GM19193 (cell line): ENCODE measurements around the gene GPATCH8.

Experiments used
- POLR2A ChIP-seq: IDR thresholded peaks from 4 replicates; pipeline ENCODE4 v1.6.1; 2011; ENCODE audit not compliant: insufficient read depth, insufficient read length; ENCODE audit errors: extremely low read depth

Gene GPATCH8

GRCh38 chr17:44503147-44504029, at the start of gene GPATCH8:
Gene GPATCH8, minus strand, starts transcription at chr17:44503406. Its CDS starts 36 bp downstream, at chr17:44503370.
- TF ChIP-seq POLR2A = peak; percentile 69

- no peak for TF ChIP-seq POLR2A
Observed at GRCh38 chr17:44552361-44552760, 49.2 kb upstream of the GPATCH8 start.

DNA sequence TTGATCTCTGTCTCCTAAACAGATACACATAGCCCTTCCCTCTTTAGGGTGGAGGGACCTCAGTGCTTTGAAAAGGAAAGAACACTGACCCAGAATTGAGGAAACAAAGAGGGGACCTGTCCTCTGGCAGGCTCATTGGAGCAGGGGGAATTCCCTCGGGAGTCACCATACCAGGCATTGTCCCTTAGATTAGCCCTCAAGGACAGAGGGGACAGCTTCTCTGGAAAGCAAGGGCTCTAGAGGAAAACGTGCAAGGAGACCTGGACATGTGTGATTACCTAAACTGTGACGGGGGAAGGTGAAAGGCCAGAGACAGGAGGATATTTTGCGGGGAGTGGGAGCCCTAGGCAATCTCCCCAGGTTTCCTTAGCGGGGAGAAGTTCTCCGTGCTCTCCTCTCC, 46.5 kb upstream of the GPATCH8 start:
- TF ChIP-seq POLR2A = no peak

- TF ChIP-seq POLR2A = no peak
Observed at GRCh38 chr17:44548376-44549230, 45.4 kb upstream of the GPATCH8 start.

DNA sequence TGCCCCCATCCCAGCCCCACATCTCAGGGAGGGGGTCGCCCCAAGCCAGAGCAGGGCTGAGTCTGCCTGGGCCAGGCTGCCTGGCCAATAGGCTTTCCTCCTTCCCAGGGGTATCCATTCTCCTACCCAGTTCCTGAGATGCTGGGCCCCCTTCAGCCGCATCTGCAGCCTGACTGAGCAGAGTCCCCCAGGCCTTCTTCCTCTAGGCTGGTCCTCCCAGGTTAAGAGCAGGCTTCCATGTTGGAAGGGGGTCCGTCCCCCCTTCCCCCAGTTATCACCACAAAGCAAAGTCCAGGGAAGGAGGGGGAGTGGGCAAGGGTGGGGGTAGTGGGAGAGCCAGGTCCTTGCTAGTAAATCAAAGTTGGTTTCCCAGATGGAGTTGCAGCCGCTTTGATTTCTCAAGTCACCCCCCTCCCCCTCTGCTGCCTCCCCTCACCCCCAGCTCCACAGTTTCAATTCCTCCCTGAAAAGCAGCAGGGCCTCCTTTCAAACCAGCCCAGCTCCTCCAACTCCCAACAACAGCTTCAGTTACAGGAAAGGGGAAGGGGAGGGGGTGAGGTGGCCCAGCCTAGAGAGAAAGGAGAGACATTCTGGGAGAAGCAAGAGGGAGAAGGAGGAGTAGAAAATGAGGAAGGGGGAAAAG, 44.5 kb upstream of the GPATCH8 start:
- TF ChIP-seq POLR2A = no peak

- no peak for TF ChIP-seq POLR2A
Observed at GRCh38 chr17:44546671-44547606, 43.7 kb upstream of the GPATCH8 start.

DNA sequence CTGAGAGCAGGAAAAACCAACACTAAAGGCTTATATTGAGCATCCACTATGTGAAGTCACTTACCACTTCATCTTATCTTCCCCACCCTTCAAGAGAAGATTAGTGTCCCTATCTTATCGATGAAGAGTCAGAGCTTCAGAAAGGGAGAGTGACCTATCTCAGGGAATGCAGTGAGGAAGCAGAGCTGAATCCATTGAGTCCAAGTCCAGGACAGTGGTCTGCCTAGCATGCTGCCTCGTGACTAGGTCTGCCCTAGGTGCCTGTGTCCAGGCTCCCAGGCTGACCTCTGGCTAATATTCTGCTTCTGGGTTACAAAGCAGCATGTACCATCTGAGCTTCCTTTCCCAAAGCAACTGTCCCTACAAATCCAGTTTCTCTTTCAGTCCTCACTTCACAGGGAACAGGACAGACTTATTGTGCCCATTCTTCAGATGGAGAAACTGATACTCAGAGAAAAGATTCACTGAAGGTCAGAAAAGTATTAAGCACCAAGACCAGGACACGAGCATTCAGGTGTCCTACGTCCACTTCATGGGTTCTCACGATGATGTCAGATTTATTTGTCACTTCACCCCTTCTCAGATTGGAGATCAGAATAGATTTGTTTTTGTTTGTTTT, 40.8 kb upstream of the GPATCH8 start:
- TF ChIP-seq POLR2A = no peak

DNA sequence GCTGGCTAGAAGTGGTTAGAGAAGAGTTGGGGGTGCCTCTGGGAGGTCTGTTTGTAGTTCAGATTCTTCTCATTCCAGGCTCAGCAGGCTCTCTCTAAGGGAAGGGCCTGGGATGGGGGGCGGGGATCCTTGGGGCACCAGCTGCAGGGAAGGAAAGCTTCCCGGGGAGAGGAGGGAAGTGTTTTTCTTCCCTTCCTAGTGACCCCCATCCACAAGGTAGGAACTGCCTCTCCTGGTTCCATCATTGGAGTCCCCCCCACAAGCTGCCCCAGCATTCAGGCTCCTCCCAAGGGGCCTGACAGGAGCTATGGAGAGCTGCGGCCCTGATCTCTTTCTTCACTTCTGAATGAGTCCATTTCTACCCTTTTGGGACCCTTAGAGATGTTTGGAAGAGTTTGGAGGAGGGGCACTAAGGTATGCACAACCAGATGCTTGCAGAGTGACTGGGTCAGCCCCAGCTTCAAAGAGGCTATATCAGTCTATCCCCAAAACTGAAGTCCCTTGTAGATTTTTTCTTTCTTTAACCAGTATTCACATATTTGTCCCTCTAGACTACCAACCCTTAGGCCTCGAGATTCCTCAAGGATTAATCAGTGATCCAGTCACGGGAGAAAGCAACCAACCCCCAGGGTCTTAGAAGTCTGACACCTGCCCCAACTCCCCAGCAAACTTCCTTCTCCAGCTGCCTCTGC, 40.2 kb upstream of the GPATCH8 start:
- TF ChIP-seq POLR2A = no peak

- no peak for TF ChIP-seq POLR2A
Observed at GRCh38 chr17:44541884-44542581, 38.8 kb upstream of the GPATCH8 start.

DNA sequence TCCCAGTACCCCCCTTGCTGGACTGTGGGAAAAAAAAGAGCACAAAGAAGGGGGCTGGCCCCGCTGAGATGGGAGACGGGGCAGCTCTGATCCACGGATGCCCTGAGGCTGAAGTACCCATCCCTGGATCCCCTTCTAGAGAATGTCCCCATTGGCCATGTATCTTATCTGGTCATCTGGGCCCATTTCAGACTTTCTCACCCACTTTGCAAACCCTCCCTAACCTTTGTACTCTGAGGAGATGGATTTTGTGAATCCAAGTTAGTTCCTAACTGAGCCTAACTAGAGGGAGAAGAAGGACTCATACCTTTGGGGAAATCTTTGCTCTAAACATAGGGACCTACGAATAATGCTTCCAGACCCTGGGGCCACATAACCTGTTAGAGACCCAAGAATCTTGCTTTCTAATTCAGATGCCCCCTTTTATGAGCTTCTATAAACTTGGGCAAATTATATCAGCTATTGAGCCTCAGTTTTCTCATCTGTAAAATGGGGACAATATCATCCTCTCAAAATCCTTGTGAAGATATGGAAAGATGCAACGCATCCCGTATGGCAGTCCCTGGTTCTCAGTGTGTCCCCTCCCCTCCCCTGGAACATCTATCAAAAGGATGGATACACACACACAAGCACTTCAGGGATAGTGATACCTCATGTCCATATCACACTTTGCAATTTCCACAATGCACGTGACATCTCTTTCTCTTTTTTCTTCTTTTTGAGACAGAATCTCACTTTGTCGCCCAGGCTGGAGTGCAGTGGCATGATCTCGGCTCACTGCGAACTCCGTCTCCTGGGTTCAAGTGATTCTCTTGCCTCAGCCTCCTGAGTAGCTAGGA, 37.3 kb upstream of the GPATCH8 start:
- TF ChIP-seq POLR2A = no peak

DNA sequence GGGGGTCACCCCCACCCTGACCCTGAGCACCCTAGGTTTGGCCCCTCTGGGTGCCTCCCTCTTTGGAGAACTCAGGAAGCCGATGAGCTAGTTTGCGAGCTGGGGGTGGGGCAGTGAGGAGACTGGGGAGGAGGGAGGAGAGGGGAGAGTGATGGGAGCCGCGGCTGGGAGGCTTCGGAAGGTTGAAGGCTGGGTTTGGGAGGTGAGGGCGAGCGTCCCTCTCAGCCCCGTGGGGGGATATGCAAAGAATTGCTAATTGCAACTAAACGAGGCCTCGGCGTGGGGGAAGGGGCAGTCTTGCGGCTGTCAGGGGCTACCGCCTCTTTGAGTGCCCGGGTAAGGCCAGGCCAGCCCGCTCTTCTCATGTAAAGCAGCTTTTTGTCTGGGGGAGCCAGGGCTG, 36.5 kb upstream of the GPATCH8 start:
- no peak for TF ChIP-seq POLR2A
